Measurements from ENCODE around the gene TNFRSF11A. TPM values are rescaled to one million over a fixed set of nuclear protein-coding genes. Genes with fewer than 3 reads are reported as not detected.

Gene TNFRSF11A
- total RNA-seq, 1 donor, result not detected

DNA sequence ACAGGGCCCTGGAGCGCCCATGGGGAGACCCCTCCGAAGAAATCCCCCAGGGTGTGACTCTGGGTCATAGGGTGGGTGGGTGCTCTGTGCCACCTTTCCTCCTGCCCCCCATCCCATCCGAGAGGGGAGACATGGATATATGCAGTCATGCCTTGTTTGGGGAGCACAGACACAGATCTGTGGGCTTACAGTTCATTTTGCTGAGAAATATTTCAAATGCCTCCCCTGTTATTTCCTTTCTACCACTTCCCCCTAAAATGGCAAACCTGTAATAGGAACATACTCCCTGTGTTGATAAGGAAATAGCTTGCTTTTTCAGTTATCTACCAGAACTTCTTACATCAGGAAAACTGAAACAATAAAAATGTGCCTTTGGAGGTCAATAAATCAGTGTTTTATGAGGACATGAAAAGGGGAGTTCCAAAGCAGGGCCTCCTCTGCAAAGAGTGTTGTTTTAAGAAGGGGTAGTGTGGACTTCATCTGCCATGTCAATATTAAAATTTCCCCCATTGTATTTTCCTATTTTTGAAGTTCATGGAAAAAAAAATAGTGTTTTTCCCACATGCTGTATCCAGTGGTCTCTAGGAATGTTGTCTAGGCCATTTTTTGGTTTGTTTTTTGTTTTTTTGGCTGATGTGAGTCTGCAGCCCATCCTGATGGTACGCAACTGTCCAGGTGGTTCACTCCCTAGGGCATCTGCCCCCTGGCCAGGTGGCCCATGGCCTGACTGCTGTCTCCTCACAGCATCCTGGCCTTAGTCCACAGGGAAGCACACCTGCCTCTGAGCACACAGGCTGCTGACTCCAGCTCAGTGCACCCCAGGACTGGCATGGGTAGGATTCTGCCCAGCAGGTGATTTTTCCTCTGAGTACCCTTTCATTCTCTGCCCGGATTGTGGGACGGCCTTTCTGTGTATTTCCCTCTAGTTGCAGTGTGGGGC lies 3.7 kb downstream of the TNFRSF11A start:
- TF ChIP-seq, protein P1, sequence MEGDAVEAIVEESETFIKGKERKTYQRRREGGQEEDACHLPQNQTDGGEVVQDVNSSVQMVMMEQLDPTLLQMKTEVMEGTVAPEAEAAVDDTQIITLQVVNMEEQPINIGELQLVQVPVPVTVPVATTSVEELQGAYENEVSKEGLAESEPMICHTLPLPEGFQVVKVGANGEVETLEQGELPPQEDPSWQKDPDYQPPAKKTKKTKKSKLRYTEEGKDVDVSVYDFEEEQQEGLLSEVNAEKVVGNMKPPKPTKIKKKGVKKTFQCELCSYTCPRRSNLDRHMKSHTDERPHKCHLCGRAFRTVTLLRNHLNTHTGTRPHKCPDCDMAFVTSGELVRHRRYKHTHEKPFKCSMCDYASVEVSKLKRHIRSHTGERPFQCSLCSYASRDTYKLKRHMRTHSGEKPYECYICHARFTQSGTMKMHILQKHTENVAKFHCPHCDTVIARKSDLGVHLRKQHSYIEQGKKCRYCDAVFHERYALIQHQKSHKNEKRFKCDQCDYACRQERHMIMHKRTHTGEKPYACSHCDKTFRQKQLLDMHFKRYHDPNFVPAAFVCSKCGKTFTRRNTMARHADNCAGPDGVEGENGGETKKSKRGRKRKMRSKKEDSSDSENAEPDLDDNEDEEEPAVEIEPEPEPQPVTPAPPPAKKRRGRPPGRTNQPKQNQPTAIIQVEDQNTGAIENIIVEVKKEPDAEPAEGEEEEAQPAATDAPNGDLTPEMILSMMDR (IDR thresholded peaks at IDR 0.05; ENCODE audit: insufficient read depth, low read depth, low read length), result no peak

DNA sequence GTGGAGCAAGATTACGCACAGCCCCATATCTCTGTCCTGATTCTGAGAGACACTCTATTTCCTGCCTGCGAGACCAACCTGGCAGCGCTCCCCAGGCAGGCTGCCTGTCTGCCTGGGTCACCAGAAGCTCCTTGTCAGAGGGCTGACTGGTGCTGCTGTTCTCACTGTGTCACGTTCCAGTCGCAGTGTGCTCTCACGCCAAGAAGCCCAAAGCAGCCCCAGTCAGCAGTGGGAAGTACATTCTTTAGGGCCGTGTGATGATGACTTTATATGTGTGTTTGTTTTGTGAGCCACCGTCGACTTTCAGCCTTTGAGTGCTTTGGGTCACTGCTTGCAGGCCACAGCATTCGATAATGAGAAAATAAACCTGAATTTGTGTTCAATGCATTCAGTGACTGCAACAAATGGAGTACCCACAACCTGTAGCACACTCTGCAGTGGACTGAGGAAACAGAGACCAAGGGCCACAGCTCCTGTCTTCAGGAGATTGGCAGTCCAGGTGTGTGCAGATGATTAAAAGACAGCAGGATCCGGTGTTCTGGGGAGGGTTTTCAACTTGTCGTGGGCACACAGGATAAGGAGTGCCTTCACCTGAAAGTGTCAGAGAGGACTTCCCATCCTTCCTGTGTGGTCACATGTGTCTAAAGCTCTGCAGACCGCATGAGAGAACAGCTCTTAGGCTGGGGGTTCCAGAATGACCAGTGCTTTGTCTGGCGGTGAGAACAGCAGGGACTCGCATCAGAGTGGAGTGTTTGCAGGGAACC lies 4.8 kb downstream of the TNFRSF11A start:
- peak; percentile 10 for DNase-seq (ENCODE audit: low read depth)
- TF ChIP-seq, protein P1 (IDR thresholded peaks at IDR 0.05; ENCODE audit: insufficient read depth, low read depth, low read length), result no peak

More for the DNA sequence above, 3.7 kb downstream of the TNFRSF11A start:
- H3K4me3 ChIP-seq (ENCODE audit: low read depth, low read length), result no peak overlapping the region
- no peak for DNase-seq (ENCODE audit: low read depth)

GRCh38 chr18:62330650-62331049 lies 5.5 kb downstream of the TNFRSF11A start:
- TF ChIP-seq, protein P1 (IDR thresholded peaks at IDR 0.05; ENCODE audit: insufficient read depth, low read depth, low read length), result no peak
- H3K4me3 ChIP-seq (ENCODE audit: low read depth, low read length), result no peak overlapping the region
- no peak for DNase-seq (ENCODE audit: low read depth)

More for the DNA sequence above, 4.8 kb downstream of the TNFRSF11A start:
- no peak overlapping the region for H3K4me3 ChIP-seq (ENCODE audit: low read depth, low read length)

GRCh38 chr18:62331581-62332356 lies 6.7 kb downstream of the TNFRSF11A start:
- TF ChIP-seq, protein P1 (IDR thresholded peaks at IDR 0.05; ENCODE audit: insufficient read depth, low read depth, low read length), result no peak
- no peak overlapping the region for H3K4me3 ChIP-seq (ENCODE audit: low read depth, low read length)
- peak; percentile 28 for DNase-seq (ENCODE audit: low read depth)

DNA sequence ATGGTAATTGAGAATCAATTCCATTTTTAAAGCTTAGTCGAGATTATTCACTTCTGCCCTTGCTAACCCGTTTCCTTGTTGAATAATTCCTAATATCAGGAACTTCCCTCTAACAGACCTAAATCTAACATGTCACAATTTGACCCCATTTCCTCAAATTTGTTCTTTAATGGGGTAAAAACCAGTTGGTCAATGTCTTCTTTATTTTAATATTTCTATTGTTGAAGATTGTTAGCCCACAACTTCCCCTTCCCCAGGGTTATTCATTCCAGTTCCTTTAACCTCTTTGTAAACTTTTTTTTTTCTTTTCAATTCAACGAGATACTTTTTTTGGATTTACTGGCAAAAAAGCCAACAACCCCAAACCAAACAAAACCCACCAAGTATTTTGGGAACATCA lies 7.3 kb downstream of the TNFRSF11A start:
- H3K4me3 ChIP-seq (ENCODE audit: low read depth, low read length), result no peak overlapping the region
- no peak for DNase-seq (ENCODE audit: low read depth)
- TF ChIP-seq, protein P1 (IDR thresholded peaks at IDR 0.05; ENCODE audit: insufficient read depth, low read depth, low read length), result no peak

GRCh38 chr18:62332964-62333695 lies 8.0 kb downstream of the TNFRSF11A start:
- no peak overlapping the region for H3K4me3 ChIP-seq (ENCODE audit: low read depth, low read length)
- TF ChIP-seq, protein P1 (IDR thresholded peaks at IDR 0.05; ENCODE audit: insufficient read depth, low read depth, low read length), result no peak

More at GRCh38 chr18:62332964-62333695, 8.0 kb downstream of the TNFRSF11A start:
- DNase-seq (ENCODE audit: low read depth), result no peak
